Calu3 (cell line): ENCODE data around the gene WDR35. TPM values are rescaled to one million over a fixed set of nuclear protein-coding genes. Genes with fewer than 3 reads are reported as not detected.

Experiments used
- BruUV-seq: library from RNA; stranded (reverse); fragments of 400-500 nt; replicated peaks from 2 replicates; lab custom pipeline; 2021; lab: Mats Ljungman, UMichigan
- CTCF ChIA-PET: fragments of 300-600 bp; sonication (Branson Sonifier 250); formaldehyde crosslinking; loops from one replicate; lab custom pipeline; 2022; ENCODE audit warnings: antibody characterized with exemption; lab: Charles Lee
- DNase-seq: peaks from one replicate; pipeline ENCODE4 v3.0.0; 2022
- H3K27ac Mint-ChIP-seq: one replicate; pipeline ENCODE4 v1.8.0; 2022; ENCODE audit warnings: mixed read lengths; ENCODE audit not compliant: unreplicated experiment
- H3K27me3 Mint-ChIP-seq: one replicate; pipeline ENCODE4 v1.8.0; 2022; ENCODE audit warnings: mixed read lengths; ENCODE audit not compliant: unreplicated experiment
- H3K36me3 Mint-ChIP-seq: one replicate; pipeline ENCODE4 v1.8.0; 2022; ENCODE audit warnings: mild to moderate bottlenecking, moderate library complexity, mixed read lengths; ENCODE audit not compliant: insufficient read depth, unreplicated experiment
- H3K4me1 Mint-ChIP-seq: one replicate; pipeline ENCODE4 v1.8.0; 2022; ENCODE audit warnings: mild to moderate bottlenecking, low read depth, mixed read lengths; ENCODE audit not compliant: unreplicated experiment
- H3K4me3 Mint-ChIP-seq: one replicate; pipeline ENCODE4 v1.8.0; 2022; ENCODE audit warnings: mild to moderate bottlenecking, low read depth, moderate library complexity, mixed read lengths; ENCODE audit not compliant: unreplicated experiment
- H3K9me3 Mint-ChIP-seq: one replicate; pipeline ENCODE4 v1.8.0; 2022; ENCODE audit warnings: low read depth, mixed read lengths; ENCODE audit not compliant: unreplicated experiment
- intact Hi-C: fragments of 100-400 bp; cut with micrococcal nuclease; formaldehyde crosslinking; loops from one replicate; pipeline ENCODE4 v1.10.0; 2022; ENCODE audit not compliant: unreplicated experiment
- total RNA-seq: library from RNA; stranded (reverse); gene quantifications from 2 replicates; pipeline ENCODE4 v1.2.3, GENCODE V29; 2022
- TF ChIP-seq, protein P1 (sequence below): fragments of 200-600 bp; IDR thresholded peaks from one replicate; pipeline ENCODE4 v1.8.0; 2022; ENCODE audit warnings: antibody characterized with exemption; ENCODE audit not compliant: unreplicated experiment

WDR35 gene
- total RNA-seq, 1 experiment from 2014 or later = 9.8 TPM

DNA sequence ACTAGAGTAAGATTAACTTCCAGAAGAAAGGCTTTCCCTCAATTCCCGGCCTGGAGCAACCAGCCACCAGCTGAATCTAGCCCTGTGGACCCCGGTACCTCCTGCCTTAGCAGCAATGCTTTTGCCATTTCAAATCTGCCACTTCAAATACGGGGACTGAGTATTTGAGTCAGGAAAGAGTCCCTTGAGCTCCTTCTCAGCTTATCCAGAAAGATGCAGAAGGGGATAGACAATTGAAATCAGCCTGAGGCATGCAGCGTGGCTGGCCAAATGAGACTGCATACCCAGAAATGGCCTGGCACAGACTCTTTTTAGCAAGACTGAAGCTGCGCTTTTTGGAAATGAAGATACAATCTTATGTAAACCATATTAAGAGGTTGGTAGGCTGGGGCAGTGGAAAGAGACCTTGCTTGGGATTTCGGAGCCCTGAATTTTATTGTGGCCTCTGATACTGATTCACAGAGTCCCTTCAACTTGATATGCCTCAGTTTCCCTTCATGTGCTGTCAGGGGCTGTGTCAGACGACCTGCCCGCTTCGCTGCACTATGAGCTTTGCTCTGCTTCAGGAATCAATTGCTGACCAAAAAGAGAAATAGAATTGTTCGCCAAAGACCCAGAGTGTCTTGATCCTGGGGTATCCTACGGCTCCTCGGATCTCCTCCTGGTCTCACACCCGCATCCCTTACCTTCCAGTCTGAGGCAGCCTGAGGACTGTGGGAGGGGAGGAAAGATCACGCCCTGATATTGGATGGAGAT, 21.5 kb upstream of the WDR35 start:
- CTCF ChIA-PET = no interaction called here
- Mint-ChIP-seq H3K9me3 (peaks cover 6% of the 10 kb centered on the region), H3K4me3 (peak overlapping the region; percentile 61), H3K36me3 (peaks cover 6% of the 10 kb centered on the region), H3K27me3 (peaks cover 7% of the 10 kb centered on the region), H3K27ac (no peak overlapping the region), H3K4me1 (no peaks in the 10 kb centered on the region)
- TSS peak; percentile 36 for BruUV-seq
- DNase-seq = no peak
- intact Hi-C loops = no loop called here
- TF ChIP-seq, protein P1, sequence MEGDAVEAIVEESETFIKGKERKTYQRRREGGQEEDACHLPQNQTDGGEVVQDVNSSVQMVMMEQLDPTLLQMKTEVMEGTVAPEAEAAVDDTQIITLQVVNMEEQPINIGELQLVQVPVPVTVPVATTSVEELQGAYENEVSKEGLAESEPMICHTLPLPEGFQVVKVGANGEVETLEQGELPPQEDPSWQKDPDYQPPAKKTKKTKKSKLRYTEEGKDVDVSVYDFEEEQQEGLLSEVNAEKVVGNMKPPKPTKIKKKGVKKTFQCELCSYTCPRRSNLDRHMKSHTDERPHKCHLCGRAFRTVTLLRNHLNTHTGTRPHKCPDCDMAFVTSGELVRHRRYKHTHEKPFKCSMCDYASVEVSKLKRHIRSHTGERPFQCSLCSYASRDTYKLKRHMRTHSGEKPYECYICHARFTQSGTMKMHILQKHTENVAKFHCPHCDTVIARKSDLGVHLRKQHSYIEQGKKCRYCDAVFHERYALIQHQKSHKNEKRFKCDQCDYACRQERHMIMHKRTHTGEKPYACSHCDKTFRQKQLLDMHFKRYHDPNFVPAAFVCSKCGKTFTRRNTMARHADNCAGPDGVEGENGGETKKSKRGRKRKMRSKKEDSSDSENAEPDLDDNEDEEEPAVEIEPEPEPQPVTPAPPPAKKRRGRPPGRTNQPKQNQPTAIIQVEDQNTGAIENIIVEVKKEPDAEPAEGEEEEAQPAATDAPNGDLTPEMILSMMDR = no peak

DNA sequence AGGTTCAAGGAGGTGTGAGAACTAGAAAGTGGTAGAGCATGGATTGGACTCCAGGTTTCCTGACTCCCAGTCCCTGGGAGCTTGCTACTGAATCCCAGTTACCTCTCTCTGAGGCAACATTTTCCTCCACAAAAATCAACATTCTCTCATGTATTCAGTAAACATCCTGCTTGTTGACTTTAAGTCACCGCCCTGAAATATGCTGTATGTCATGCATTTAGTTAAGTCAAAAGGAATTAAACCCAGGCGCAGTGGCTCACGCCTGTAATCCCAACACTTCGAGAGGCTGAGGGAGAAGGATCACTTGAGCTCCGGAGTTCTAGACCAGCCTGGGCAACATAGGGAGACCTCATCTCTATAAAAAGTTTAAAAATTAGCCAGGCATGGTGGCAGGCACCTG, 18.8 kb upstream of the WDR35 start:
- H3K4me1 Mint-ChIP-seq = no peaks in the 10 kb centered on the region
- H3K9me3 Mint-ChIP-seq = no peaks in the 10 kb centered on the region
- no peak overlapping the region for H3K4me3 Mint-ChIP-seq
- CTCF ChIA-PET = interaction anchor here (0.6 kb wide), 1 partner anchor 86 kb away, joined by 4 read pairs; no protein-coding TSS in a partner anchor
- H3K27ac Mint-ChIP-seq = no peak overlapping the region
- BruUV-seq = no TSS peak
- H3K36me3 Mint-ChIP-seq = peaks cover 6% of the 10 kb centered on the region
- TF ChIP-seq, protein P1 = no peak
- intact Hi-C loops = no loop called here
- peaks cover 7% of the 10 kb centered on the region for H3K27me3 Mint-ChIP-seq
- no peak for DNase-seq

DNA sequence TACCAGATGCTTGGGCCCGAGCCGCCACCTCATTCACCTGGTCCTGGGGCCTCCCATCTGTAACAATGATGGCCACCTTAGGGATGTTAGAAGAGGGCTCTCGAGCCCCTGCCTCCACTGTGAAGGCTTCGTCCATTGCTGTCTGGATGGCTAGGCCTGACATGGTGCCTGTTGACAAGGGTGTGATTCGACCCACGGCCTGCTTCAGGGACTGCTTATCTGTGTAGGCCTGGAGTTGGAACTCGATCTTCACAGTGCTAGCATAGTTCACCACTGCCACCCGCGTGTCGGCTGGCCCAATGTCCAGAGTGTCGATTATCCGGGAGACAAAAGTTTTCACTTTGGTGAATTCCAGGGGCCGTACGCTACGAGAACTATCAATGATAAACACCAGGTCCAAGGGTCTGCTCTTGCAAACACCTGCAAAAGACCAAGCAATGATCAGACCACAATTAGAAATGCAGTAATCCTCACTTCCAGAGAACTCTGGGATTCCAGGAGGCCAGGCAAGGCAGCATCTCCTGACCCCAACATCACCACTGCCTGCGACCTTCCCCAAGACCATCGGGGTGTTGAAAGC, 16.1 kb upstream of the WDR35 start:
- Mint-ChIP-seq H3K4me1 (no peaks in the 10 kb centered on the region), H3K27ac (no peak overlapping the region), H3K9me3 (no peaks in the 10 kb centered on the region), H3K36me3 (no peaks in the 10 kb centered on the region), H3K4me3 (no peak overlapping the region), H3K27me3 (no peaks in the 10 kb centered on the region)
- BruUV-seq = no TSS peak
- TF ChIP-seq, protein P1 = no peak
- DNase-seq = no peak
- CTCF ChIA-PET = no interaction called here
- intact Hi-C loops = no loop called here

DNA sequence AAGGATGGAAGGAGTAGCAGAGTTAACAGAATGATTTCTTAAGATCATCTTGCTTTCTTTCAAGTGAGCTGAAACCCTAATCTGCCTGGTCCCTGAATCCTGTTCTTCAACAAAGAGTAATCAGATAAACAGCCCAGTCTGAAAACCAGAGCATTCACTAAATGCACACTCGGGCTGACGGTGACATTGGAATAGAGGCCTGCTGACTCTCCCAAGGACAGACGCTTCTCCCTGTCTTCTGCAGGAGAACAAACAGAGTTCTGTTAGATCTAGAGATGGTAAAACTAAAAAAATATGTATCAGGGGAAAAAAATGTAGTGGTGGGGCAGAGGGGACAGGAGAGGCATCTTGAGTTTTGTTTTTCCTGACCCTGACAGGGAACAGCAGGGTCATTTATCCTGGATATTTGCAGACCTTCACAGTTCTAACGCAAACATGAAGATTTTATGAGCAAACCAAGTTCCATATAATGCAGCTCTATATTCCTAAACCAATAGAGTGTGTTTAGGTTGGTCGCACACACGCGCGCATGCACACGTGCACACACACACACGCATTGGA, 15.2 kb upstream of the WDR35 start:
- TF ChIP-seq, protein P1 = no peak
- Mint-ChIP-seq H3K36me3 (no peaks in the 10 kb centered on the region), H3K4me3 (no peak overlapping the region), H3K27me3 (no peaks in the 10 kb centered on the region), H3K4me1 (no peaks in the 10 kb centered on the region), H3K9me3 (no peaks in the 10 kb centered on the region), H3K27ac (no peak overlapping the region)
- CTCF ChIA-PET = interaction anchor here (0.6 kb wide), 1 partner anchor 15 kb away, joined by 3 read pairs; no protein-coding TSS in a partner anchor
- DNase-seq = no peak
- intact Hi-C loops = no loop called here
- no TSS peak for BruUV-seq
